Sigmoid colon (tissue), 7 donors: ENCODE data around the gene CFAP97D2. TPM values are rescaled to one million over a fixed set of nuclear protein-coding genes. Genes with fewer than 3 reads are reported as not detected.
A peak's percentile ranks its signal among the peaks of the same experiment; 100 is the strongest.

Source experiments
- DNase-seq: peaks from one replicate; pipeline ENCODE4 v3.0.0-alpha.2; 2019
- H3K27ac ChIP-seq, 4 donors: fragments of 200-600 bp; sonication (generic); one replicate each; pipeline ENCODE4 v1.5.1; 2016 to 2019; ENCODE audit warnings: mild to moderate bottlenecking in 1 of 4
- H3K27me3 ChIP-seq, 3 donors: fragments of 200-600 bp; sonication (generic); one replicate each; pipeline ENCODE4 v1.5.1; 2019; ENCODE audit warnings: mild to moderate bottlenecking in 1 of 3
- H3K36me3 ChIP-seq, 4 donors: fragments of 200-600 bp; sonication (generic); one replicate each; pipeline ENCODE4 v1.5.1; 2016 to 2019
- H3K4me1 ChIP-seq, 4 donors: fragments of 200-600 bp; sonication (generic); one replicate each; pipeline ENCODE4 v1.5.1; 2017 to 2019
- H3K4me3 ChIP-seq, 4 donors: fragments of 200-600 bp; sonication (generic); one replicate each; pipeline ENCODE4 v1.5.1; 2017 to 2019; ENCODE audit warnings: mild to moderate bottlenecking in 2 of 4, moderate library complexity in 1 of 4
- H3K9me3 ChIP-seq, 4 donors: fragments of 200-600 bp in 3 of 4; sonication (generic) in 3 of 4; one replicate each; pipeline versions ENCODE4 v1.5.1 to v1.6.1; 2013 to 2019
- EP300 ChIP-seq, 4 donors: sonication (generic); formaldehyde crosslinking; IDR thresholded peaks; one replicate each; pipeline ENCODE4 v1.6.1; 2017; ENCODE audit warnings: antibody characterized with exemption in 4 of 4
- POLR2A ChIP-seq, 2 donors: fragments of 450-650 bp; IDR thresholded peaks; one replicate each; pipeline ENCODE4 v1.6.1; 2016; ENCODE audit warnings: antibody characterized with exemption in 2 of 2, mild to moderate bottlenecking in 2 of 2, moderate library complexity in 2 of 2
- POLR2AphosphoS5 ChIP-seq, 4 donors: sonication (generic); formaldehyde crosslinking; IDR thresholded peaks; one replicate each; pipeline ENCODE4 v1.6.1; 2017; ENCODE audit warnings: antibody characterized with exemption in 4 of 4
- WGBS, 2 donors: extraction: QIAGEN DNeasy Blood & Tissue Kit; methylation state at CpG; one replicate each; pipeline ENCODE4 v1.1.7; 2013; 5-methylcytosine and 5-hydroxymethylcytosine counted together
- intact Hi-C: fragments of 100-400 bp; cut with DNase I; formaldehyde crosslinking; loops from one replicate; pipeline ENCODE4 v1.15.1; 2023
- polyA plus RNA-seq, 3 donors: library from polyadenylated mRNA; stranded (reverse); fragments of 200-250 nt; gene quantifications; one replicate each; pipeline ENCODE4 v1.2.3, GENCODE V29; 2013
- total RNA-seq, 4 donors: library from RNA; depleted of rRNA; stranded (reverse); fragments of >200 nt; gene quantifications; one replicate each; pipeline ENCODE4 v1.1.0, GENCODE V29; 2016
- TF ChIP-seq, protein P1 (sequence below), 4 experiments: fragments of 450-650 bp in 3 of 4; fragments of 200-600 bp in 1 of 4; IDR thresholded peaks; one replicate each; pipeline ENCODE4 v1.5.1; 2016 to 2019; ENCODE audit warnings: antibody characterized with exemption in 4 of 4, mild to moderate bottlenecking in 3 of 4, moderate library complexity in 2 of 4
- donor health status: healthy with polysubstance abuse.
- donor health status: Bipolar disorder and iron deficiency.
- donor health status: healthy.

CFAP97D2 gene
- total and polyA plus RNA-seq, 7 donors: 0.04 TPM; not detected in 6

DNA sequence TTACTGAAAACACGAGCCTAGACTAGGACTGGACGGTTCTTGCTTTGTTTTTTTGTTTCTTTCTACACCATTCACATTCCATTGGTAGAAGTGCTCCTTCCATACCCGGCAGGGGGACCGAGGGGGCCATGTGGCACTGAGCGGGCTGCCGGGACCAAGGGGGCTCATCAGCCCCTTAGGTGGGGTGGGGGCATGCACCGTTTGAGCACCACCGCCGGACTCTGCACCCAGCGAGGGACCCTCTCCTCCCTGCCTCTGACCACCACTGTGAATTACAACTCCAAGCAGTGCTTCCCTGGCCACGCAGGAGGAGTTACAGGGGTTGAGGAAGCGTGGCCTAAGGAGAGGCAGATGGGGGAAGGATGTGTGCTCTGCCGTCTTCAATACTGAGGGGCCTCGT lies 15.0 kb upstream of the CFAP97D2 start:
- no peak for DNase-seq
- TF ChIP-seq, protein P1, sequence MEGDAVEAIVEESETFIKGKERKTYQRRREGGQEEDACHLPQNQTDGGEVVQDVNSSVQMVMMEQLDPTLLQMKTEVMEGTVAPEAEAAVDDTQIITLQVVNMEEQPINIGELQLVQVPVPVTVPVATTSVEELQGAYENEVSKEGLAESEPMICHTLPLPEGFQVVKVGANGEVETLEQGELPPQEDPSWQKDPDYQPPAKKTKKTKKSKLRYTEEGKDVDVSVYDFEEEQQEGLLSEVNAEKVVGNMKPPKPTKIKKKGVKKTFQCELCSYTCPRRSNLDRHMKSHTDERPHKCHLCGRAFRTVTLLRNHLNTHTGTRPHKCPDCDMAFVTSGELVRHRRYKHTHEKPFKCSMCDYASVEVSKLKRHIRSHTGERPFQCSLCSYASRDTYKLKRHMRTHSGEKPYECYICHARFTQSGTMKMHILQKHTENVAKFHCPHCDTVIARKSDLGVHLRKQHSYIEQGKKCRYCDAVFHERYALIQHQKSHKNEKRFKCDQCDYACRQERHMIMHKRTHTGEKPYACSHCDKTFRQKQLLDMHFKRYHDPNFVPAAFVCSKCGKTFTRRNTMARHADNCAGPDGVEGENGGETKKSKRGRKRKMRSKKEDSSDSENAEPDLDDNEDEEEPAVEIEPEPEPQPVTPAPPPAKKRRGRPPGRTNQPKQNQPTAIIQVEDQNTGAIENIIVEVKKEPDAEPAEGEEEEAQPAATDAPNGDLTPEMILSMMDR (IDR thresholded peaks at IDR 0.05): no peak
- TF ChIP-seq POLR2A (IDR thresholded peaks at IDR 0.05) (no peak), EP300 (IDR thresholded peaks at IDR 0.05) (no peak), POLR2AphosphoS5 (IDR thresholded peaks at IDR 0.05) (no peak)
- intact Hi-C loops: no loop called here
- H3K4me1 ChIP-seq: peaks cover 0 to 35% (median 28%) of the 10 kb centered on the region in 4 donors
- 78 to 96% methylated on average over 14 of the region's 14 CpGs for WGBS, 2 donors
- peaks cover 0 to 16% (median 6%) of the 10 kb centered on the region in 3 donors for H3K27me3 ChIP-seq
- no peaks in the 10 kb centered on the region for H3K36me3 ChIP-seq
- H3K9me3 ChIP-seq: no peaks in the 10 kb centered on the region
- H3K27ac ChIP-seq: no peak overlapping the region
- H3K4me3 ChIP-seq: no peak overlapping the region

DNA sequence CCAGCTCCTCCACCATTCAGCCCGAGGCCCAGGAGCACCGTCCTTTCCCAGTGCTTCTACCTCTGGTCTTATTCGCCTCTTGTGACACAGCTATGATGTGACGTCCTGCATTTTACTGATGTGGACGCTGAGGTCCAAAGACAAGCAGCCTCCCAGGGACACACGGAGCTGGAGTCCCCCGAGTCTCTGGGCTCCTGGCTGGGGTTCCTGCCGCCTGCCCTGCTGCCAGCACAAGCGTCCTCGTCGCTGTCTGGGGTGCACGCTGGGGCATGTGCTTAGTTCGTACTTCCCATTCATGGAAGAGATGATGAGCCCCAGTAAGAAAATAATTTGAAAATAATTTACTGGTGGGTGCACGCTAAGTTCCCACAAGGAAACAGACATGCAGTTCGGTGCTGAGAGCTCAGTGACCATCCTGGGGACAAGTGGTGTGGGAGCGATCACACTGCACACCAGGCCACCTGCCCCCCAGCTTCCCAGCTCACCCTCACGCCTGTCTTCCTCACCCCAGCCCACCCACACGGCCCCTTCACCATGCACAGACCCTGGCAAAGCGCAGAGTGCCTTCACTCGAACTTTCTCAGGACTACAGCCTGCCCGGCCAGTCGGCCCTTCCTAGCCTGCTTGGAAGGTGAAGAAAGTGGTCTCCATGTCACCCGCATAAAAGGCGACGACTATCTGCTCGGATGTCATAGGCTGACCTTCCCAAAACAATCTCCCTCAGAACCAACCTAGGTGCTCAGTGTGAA lies 14.2 kb upstream of the CFAP97D2 start:
- no peak overlapping the region for H3K27ac ChIP-seq
- DNase-seq: no peak
- no peak for TF ChIP-seq EP300 (IDR thresholded peaks at IDR 0.05)
- TF ChIP-seq, protein P1 (IDR thresholded peaks at IDR 0.05): no peak
- no peak for TF ChIP-seq POLR2A (IDR thresholded peaks at IDR 0.05)
- no peak for TF ChIP-seq POLR2AphosphoS5 (IDR thresholded peaks at IDR 0.05)
- no peaks in the 10 kb centered on the region for H3K36me3 ChIP-seq
- H3K4me3 ChIP-seq: no peak overlapping the region
- H3K4me1 ChIP-seq: peaks cover 0 to 35% (median 28%) of the 10 kb centered on the region in 4 donors
- WGBS, 2 donors: 90 to 95% methylated on average over 26 of the region's 26 CpGs
- peaks cover 0 to 16% (median 6%) of the 10 kb centered on the region in 3 donors for H3K27me3 ChIP-seq
- intact Hi-C loops: no loop called here
- no peaks in the 10 kb centered on the region for H3K9me3 ChIP-seq

DNA sequence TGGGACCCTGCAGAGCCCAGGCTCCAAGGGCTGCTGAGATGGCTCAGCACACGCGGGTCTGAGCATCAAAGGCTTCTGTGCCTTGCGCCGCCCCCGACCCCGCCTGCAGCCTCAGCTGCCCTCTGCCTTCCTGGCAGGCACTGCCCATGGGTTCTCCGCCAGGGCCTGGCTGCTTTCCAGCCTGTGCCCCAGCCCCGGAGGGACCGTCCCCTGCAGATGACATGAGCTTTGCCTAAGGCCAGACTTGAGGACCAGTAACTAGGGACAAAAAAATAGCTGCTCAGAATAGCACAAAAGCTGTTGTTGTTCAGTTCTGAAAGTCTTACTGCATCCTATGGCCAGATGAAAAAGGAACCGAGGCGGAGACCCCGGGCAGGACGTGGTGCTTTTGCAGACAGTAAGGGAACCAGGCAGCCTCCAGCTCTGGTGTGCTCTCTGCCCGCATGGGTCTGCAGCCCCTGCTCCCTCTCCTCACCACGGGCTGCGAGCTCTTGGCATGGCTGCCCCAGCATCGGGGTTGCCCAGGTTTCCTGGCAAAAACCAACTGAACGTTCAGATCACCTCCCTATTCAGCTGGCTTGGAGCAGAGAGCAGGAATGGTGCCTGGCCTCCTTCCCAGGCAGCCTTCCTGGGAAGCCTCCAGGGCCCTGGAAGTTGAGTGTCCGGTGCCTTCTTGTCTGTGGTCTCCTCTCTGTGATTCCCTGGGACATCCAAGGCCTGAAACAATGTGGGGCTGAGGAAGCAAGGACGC lies 12.5 kb upstream of the CFAP97D2 start:
- Histone ChIP-seq H3K4me3 (peak overlapping the region; percentile 8 to 30 (median 14)), H3K27me3 (peaks cover 0 to 10% (median 6%) of the 10 kb centered on the region in 3 donors), H3K4me1 (peaks cover 0 to 34% (median 28%) of the 10 kb centered on the region in 4 donors), H3K36me3 (no peaks in the 10 kb centered on the region), H3K27ac (peak overlapping the region; percentile 64 to 77 (median 71)), H3K9me3 (no peaks in the 10 kb centered on the region)
- DNase-seq: no peak
- intact Hi-C loops: no loop called here
- 56% methylated on average over 20 of the region's 20 CpGs for WGBS, 2 donors
- TF ChIP-seq, protein P1 (IDR thresholded peaks at IDR 0.05): no peak
- no peak for TF ChIP-seq POLR2A (IDR thresholded peaks at IDR 0.05)
- TF ChIP-seq POLR2AphosphoS5 (IDR thresholded peaks at IDR 0.05): no peak
- TF ChIP-seq EP300 (IDR thresholded peaks at IDR 0.05): no peak

DNA sequence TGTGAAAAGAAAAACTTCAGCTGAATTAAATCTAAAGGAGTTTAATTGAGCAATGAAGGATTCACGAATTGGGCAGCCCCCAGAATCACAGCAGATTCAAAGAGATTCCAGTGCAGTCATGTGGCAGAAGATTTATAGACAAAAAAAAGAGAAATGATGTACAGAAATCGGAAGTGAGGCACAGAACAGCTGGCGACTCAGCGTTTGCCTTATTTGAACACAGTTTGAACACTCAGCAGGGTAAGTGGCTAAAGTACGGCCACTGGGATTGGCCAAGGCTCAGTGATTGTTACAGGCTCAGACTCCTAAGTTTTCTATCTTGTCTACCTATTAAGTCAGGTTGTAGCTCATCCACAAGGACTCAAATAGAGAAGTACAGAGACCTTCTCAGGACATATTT lies 11.6 kb upstream of the CFAP97D2 start:
- no peak for DNase-seq
- intact Hi-C loops: no loop called here
- H3K4me1 ChIP-seq: peaks cover 0 to 25% (median 19%) of the 10 kb centered on the region in 4 donors
- H3K36me3 ChIP-seq: no peaks in the 10 kb centered on the region
- 63 to 84% methylated on average over 5 of the region's 5 CpGs for WGBS, 2 donors
- TF ChIP-seq POLR2A (IDR thresholded peaks at IDR 0.05): no peak
- TF ChIP-seq POLR2AphosphoS5 (IDR thresholded peaks at IDR 0.05): peak in 1 of 4 donors; percentile 25
- no peak overlapping the region for H3K4me3 ChIP-seq
- H3K27ac ChIP-seq: peak overlapping the region in 3 of 4 donors; percentile 64 to 73 (median 69)
- peaks cover 0 to 4% (median 1%) of the 10 kb centered on the region in 3 donors for H3K27me3 ChIP-seq
- H3K9me3 ChIP-seq: no peaks in the 10 kb centered on the region

DNA sequence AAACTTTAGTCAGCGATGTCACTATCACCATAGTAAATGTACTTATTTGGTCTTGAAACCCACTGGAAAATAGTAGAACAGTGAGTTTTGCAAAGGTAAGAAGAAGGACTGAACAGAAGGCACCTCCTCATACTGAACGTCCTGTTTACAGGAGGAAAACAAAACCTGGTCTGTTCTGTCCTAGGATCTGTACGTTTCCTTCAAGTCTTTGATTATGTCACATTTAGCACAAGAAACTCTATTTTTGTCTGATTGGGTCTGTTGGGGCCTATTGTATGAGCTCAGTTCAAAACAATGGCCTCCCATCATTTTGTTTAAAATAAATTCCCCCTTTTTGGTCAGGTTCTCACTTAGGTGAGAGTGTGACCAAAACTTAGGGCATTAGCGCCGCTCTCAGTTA lies 11.2 kb upstream of the CFAP97D2 start:
- 91 to 93% methylated on average over 5 of the region's 5 CpGs for WGBS, 2 donors
- DNase-seq: no peak
- TF ChIP-seq POLR2A (IDR thresholded peaks at IDR 0.05) (no peak), POLR2AphosphoS5 (IDR thresholded peaks at IDR 0.05) (no peak)
- Histone ChIP-seq H3K27ac (peak overlapping the region in 1 of 4 donors; percentile 73), H3K9me3 (peaks cover 0 to 3% (median 0%) of the 10 kb centered on the region in 4 donors), H3K36me3 (no peaks in the 10 kb centered on the region), H3K4me1 (peaks cover 0 to 24% (median 17%) of the 10 kb centered on the region in 4 donors), H3K27me3 (no peaks in the 10 kb centered on the region), H3K4me3 (no peak overlapping the region)
- intact Hi-C loops: no loop called here
